ENCODE results near the gene DOCK1.

Gene DOCK1

DNA sequence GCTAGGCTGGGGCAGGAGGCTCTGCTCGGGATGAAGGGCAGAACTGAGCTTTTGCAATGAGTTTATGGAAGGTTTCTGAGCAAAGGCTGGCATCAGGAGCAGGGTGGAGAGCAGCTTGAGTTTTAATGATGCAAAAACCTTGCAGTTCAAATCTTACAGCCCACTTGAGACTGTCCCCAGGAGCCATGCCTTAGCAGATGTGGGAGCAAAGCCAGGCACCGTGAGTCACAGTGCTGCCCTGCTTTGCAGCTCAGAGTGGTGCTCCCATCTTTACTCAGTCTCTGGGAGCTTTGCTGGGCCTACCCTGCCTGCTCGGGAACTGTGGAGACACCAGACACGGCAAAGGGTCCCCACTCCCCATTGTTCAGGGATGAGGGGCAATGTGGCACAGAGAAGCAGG is 521.5 kb downstream of the DOCK1 start:
- in situ Hi-C loops (cut with HindIII; ENCODE audit: low sequenced_read_pairs), result no loop called here
- no peak overlapping the region for H3K4me3 ChIP-seq (ENCODE audit: low read depth, low read length)
- TF ChIP-seq, protein P1, sequence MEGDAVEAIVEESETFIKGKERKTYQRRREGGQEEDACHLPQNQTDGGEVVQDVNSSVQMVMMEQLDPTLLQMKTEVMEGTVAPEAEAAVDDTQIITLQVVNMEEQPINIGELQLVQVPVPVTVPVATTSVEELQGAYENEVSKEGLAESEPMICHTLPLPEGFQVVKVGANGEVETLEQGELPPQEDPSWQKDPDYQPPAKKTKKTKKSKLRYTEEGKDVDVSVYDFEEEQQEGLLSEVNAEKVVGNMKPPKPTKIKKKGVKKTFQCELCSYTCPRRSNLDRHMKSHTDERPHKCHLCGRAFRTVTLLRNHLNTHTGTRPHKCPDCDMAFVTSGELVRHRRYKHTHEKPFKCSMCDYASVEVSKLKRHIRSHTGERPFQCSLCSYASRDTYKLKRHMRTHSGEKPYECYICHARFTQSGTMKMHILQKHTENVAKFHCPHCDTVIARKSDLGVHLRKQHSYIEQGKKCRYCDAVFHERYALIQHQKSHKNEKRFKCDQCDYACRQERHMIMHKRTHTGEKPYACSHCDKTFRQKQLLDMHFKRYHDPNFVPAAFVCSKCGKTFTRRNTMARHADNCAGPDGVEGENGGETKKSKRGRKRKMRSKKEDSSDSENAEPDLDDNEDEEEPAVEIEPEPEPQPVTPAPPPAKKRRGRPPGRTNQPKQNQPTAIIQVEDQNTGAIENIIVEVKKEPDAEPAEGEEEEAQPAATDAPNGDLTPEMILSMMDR (IDR thresholded peaks at IDR 0.05; ENCODE audit: low read depth, low read length), result no peak
- DNase-seq (ENCODE audit: low read depth, low spot score), result no peak

DNA sequence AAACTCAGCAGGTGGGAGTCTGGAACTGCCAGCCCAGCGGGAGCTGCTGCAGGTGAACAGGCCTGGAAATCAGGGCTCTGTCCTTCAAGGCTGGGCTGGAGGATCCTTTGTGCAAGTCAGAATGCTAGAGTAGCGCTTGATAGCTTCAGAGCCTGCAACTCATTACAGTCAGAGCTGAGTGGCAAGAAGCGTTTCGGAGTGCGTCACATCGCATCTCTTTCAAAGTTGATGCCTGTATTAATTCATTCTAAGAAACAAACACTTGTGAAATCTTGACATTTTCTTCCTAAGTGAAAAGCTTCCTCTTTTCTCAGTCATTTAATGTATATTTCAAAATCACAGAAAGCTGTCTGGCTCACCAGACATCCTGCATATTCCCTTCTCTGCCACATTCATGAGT is 522.7 kb downstream of the DOCK1 start:
- no peak overlapping the region for H3K4me3 ChIP-seq (ENCODE audit: low read depth, low read length)
- DNase-seq (ENCODE audit: low read depth, low spot score), result no peak
- in situ Hi-C loops (cut with HindIII; ENCODE audit: low sequenced_read_pairs), result no loop called here
- TF ChIP-seq, protein P1 (IDR thresholded peaks at IDR 0.05; ENCODE audit: low read depth, low read length), result no peak

DNA sequence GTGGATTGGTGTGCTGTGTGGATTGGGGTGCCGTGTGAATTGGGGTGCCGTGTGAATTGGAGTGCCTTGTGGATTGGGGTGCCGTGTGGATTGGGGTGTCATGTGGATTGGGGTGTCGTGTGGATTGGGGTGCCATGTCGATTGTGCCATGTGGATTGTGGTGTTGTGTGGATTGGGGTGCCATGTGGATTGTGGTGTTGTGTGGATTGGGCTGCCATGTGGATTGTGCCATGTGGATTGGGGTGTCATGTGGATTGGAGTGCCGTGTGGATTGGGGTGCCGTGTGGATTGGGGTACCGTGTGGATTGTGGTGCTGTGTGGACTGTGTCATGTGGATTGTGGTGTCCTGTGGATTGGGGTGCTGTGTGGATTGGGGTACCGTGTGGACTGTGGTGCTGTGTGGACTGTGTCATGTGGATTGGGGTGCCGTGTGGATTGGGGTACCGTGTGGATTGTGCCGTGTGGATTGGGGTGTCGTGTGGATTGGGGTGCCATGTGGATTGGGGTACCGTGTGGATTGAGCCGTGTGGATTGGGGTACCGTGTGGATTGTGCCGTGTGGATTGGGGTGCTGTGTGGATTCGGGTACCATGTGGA is 523.3 kb downstream of the DOCK1 start:
- H3K4me3 ChIP-seq (ENCODE audit: low read depth, low read length), result no peak overlapping the region
- DNase-seq (ENCODE audit: low read depth, low spot score), result no peak
- TF ChIP-seq, protein P1 (IDR thresholded peaks at IDR 0.05; ENCODE audit: low read depth, low read length), result no peak
- in situ Hi-C loops (cut with HindIII; ENCODE audit: low sequenced_read_pairs), result no loop called here

DNA sequence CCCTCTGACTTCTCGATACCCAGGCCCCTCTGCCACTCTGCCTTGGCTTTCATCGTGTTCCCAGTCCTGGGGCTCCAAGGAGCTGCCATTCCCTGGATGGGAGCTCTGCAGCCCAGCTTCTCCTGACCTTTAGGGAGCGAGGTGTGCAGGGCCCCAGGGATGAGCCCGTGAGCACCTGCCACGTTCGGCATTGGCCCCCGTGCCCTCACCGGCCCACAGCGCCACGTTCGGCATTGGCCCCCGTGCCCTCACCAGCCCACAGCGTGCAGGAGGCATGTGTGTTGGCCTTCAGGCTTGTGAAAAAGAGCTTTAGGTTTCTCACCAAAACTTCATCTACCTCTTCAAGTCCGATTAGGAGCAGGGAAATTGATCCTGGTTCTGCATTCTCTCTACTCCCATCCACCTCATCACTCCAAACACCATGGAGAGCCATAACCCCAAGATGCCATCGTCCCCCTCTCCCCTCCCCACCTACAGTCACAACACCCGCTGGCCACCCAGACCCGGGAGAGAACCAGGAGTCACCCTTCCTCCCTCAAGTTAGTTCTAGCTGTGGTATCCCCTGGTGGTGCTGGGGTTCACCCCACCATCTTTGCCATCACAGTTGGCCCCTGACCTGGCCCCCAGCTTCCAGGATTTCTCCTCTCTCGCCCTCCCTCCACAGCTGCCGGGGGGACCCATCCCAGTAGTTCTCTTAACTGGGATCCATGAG is 524.5 kb downstream of the DOCK1 start:
- TF ChIP-seq, protein P1 (IDR thresholded peaks at IDR 0.05; ENCODE audit: low read depth, low read length), result no peak
- in situ Hi-C loops (cut with HindIII; ENCODE audit: low sequenced_read_pairs), result no loop called here
- no peak overlapping the region for H3K4me3 ChIP-seq (ENCODE audit: low read depth, low read length)
- DNase-seq (ENCODE audit: low read depth, low spot score), result no peak

DNA sequence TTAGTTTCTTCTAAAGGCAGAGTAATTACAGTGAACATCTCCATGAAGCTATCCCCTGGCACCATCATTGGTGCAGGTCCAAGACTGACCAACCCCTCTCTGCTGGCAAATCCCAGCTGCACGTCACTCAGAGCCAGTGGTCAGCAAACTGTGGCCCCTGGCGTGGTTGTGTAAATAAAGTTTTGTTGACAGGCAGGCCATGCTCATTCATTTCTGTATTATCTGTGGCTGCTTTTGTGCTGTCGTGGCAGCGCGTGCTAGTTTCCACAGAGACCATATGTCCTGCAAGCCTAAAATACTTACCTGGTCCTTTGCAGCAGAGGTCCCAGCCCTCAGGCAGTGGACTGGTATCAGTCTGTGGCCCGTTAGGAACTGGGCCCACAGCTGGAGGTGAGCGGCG is 526.3 kb downstream of the DOCK1 start:
- H3K4me3 ChIP-seq (ENCODE audit: low read depth, low read length), result no peak overlapping the region
- TF ChIP-seq, protein P1 (IDR thresholded peaks at IDR 0.05; ENCODE audit: low read depth, low read length), result no peak
- no peak for DNase-seq (ENCODE audit: low read depth, low spot score)
- in situ Hi-C loops (cut with HindIII; ENCODE audit: low sequenced_read_pairs), result no loop called here

DNA sequence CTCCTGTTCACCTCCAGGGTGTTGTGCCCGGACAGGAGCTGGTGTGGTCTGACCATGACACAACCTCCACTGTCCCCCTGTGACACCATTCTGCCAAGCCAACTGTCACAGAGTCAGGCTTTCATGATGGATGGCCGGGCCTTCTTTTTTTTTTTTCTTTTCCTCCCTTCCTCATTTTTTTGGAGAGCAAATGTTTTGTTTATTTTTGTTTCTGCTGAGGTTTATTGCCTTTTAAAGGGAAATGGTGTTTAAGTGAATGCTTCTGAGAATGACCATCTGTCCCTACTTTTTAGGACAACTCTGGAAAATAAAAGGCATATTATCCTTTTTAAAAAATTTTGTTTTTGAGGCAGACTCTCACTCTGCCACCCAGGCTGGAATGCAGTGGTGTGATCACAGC is 528.8 kb downstream of the DOCK1 start:
- in situ Hi-C loops (cut with HindIII; ENCODE audit: low sequenced_read_pairs), result no loop called here
- H3K4me3 ChIP-seq (ENCODE audit: low read depth, low read length), result no peak overlapping the region
- TF ChIP-seq, protein P1 (IDR thresholded peaks at IDR 0.05; ENCODE audit: low read depth, low read length), result no peak
- no peak for DNase-seq (ENCODE audit: low read depth, low spot score)
